SJCRH30 (cell line): ENCODE measurements around the gene SPRY1. TPM values are rescaled to one million over a fixed set of nuclear protein-coding genes. Genes with fewer than 3 reads are reported as not detected.
A peak's percentile ranks its signal among the peaks of the same experiment; 100 is the strongest.

ENCODE experiments used
- DNase-seq, 2 experiments: peaks; one replicate each; pipeline ENCODE4 v3.0.0-alpha.2; 2015 to 2020
- H3K27ac ChIP-seq: fragments of 250-450 bp; sonication (Bioruptor Pico); 2 replicates; pipeline ENCODE4 v1.5.1; 2020; ENCODE audit warnings: mild to moderate bottlenecking, moderate library complexity
- H3K27me3 ChIP-seq: fragments of 250-450 bp; sonication (Bioruptor Pico); 2 replicates; pipeline ENCODE4 v1.5.1; 2020; ENCODE audit warnings: mild to moderate bottlenecking, moderate library complexity
- H3K36me3 ChIP-seq: fragments of 250-450 bp; sonication (Bioruptor Pico); 2 replicates; pipeline ENCODE4 v1.5.1; 2020; ENCODE audit warnings: mild to moderate bottlenecking, moderate library complexity
- H3K4me1 ChIP-seq: fragments of 250-450 bp; sonication (Bioruptor Pico); 2 replicates; pipeline ENCODE4 v1.5.1; 2020; ENCODE audit warnings: mild to moderate bottlenecking, moderate library complexity
- H3K4me3 ChIP-seq: fragments of 250-450 bp; sonication (Bioruptor Pico); 2 replicates; pipeline ENCODE4 v1.5.1; 2020; ENCODE audit warnings: mild to moderate bottlenecking, moderate library complexity
- H3K9me3 ChIP-seq: fragments of 250-450 bp; sonication (Bioruptor Pico); replicated peaks from 2 replicates; pipeline ENCODE4 v1.5.1; 2020; ENCODE audit warnings: mild to moderate bottlenecking, moderate library complexity
- total RNA-seq: library from RNA; depleted of rRNA; stranded (reverse); fragments of >200 nt; shearing (Covaris generic); gene quantifications from 2 replicates; pipeline ENCODE4 v1.2.3, GENCODE V29; 2014

The SPRY1 gene
- total RNA-seq, 1 experiment from 2014 or later: 42.6 TPM

- no peaks in the 10 kb centered on the region; the same call in 1 of the 2 replicates for H3K4me1 ChIP-seq
- no peaks in the 10 kb centered on the region for H3K27me3 ChIP-seq
- peak; percentile 69 to 74 for DNase-seq
- peak overlapping the region; percentile 89 for H3K27ac ChIP-seq
- H3K36me3 ChIP-seq: peaks cover 19% of the 10 kb centered on the region
- H3K4me3 ChIP-seq: peak overlapping the region; percentile 73
- no peaks in the 10 kb centered on the region for H3K9me3 ChIP-seq
Measured at GRCh38 chr4:123397144-123398065, 810 bp downstream of the SPRY1 start.

- H3K4me3 ChIP-seq: peak overlapping the region; percentile 73
- peak overlapping the region; percentile 89 for H3K27ac ChIP-seq
- H3K36me3 ChIP-seq: peaks cover 27% of the 10 kb centered on the region
- no peaks in the 10 kb centered on the region for H3K27me3 ChIP-seq
- no peaks in the 10 kb centered on the region; the same call in 1 of the 2 replicates for H3K4me1 ChIP-seq
- peak; percentile 74 to 80 for DNase-seq
- H3K9me3 ChIP-seq: no peaks in the 10 kb centered on the region
Measured at GRCh38 chr4:123398066-123398852, 1.7 kb downstream of the SPRY1 start.

GRCh38 chr4:123398853-123399626 lies 2.4 kb downstream of the SPRY1 start:
- H3K4me1 ChIP-seq: no peaks in the 10 kb centered on the region; the same call in 1 of the 2 replicates
- peaks cover 3% of the 10 kb centered on the region for H3K9me3 ChIP-seq
- peak overlapping the region; percentile 81 for H3K27ac ChIP-seq
- peak; percentile 82 to 87 for DNase-seq
- H3K36me3 ChIP-seq: peaks cover 35% of the 10 kb centered on the region
- H3K27me3 ChIP-seq: no peaks in the 10 kb centered on the region
- peak overlapping the region; percentile 73 for H3K4me3 ChIP-seq

- Histone ChIP-seq H3K9me3 (peaks cover 9% of the 10 kb centered on the region), H3K4me3 (peak overlapping the region; percentile 73), H3K27ac (peak overlapping the region; percentile 81), H3K4me1 (peaks cover 3% of the 10 kb centered on the region; the same call in 1 of the 2 replicates), H3K27me3 (no peaks in the 10 kb centered on the region), H3K36me3 (peaks cover 43% of the 10 kb centered on the region)
- peak in 1 of 2 experiments; percentile 56 for DNase-seq
Measured at GRCh38 chr4:123399627-123400358, 3.2 kb downstream of the SPRY1 start.

- Histone ChIP-seq H3K4me3 (peak overlapping the region; percentile 73), H3K36me3 (peaks cover 54% of the 10 kb centered on the region), H3K9me3 (peaks cover 9% of the 10 kb centered on the region), H3K4me1 (peaks cover 14% of the 10 kb centered on the region), H3K27ac (no peak overlapping the region; the same call in 1 of the 2 replicates), H3K27me3 (no peaks in the 10 kb centered on the region)
- DNase-seq: no peak
Measured at GRCh38 chr4:123401271-123402120, 4.9 kb downstream of the SPRY1 start.

- no peak overlapping the region for H3K4me3 ChIP-seq
- no peaks in the 10 kb centered on the region for H3K27me3 ChIP-seq
- no peak for DNase-seq
- peaks cover 54% of the 10 kb centered on the region for H3K36me3 ChIP-seq
- no peak overlapping the region for H3K27ac ChIP-seq
- peaks cover 17% of the 10 kb centered on the region for H3K4me1 ChIP-seq
- H3K9me3 ChIP-seq: peaks cover 9% of the 10 kb centered on the region
Measured at GRCh38 chr4:123402121-123402465, 5.5 kb downstream of the SPRY1 start.

GRCh38 chr4:123403080-123403604 lies 6.5 kb downstream of the SPRY1 start:
- Histone ChIP-seq H3K9me3 (peaks cover 9% of the 10 kb centered on the region), H3K36me3 (peaks cover 51% of the 10 kb centered on the region), H3K27me3 (no peaks in the 10 kb centered on the region), H3K4me1 (peaks cover 25% of the 10 kb centered on the region), H3K4me3 (no peak overlapping the region), H3K27ac (no peak overlapping the region)
- no peak for DNase-seq

- Histone ChIP-seq H3K4me3 (no peak overlapping the region), H3K4me1 (peaks cover 36% of the 10 kb centered on the region), H3K27ac (no peak overlapping the region), H3K9me3 (peaks cover 9% of the 10 kb centered on the region), H3K36me3 (peaks cover 51% of the 10 kb centered on the region), H3K27me3 (no peaks in the 10 kb centered on the region)
- no peak for DNase-seq
Measured at GRCh38 chr4:123404533-123404932, 7.9 kb downstream of the SPRY1 start.

GRCh38 chr4:123405267-123405865 lies 8.8 kb downstream of the SPRY1 start:
- H3K36me3 ChIP-seq: peaks cover 51% of the 10 kb centered on the region
- H3K4me3 ChIP-seq: no peak overlapping the region
- peak in 1 of 2 experiments; percentile 46 for DNase-seq
- H3K27ac ChIP-seq: no peak overlapping the region
- peaks cover 42% of the 10 kb centered on the region for H3K4me1 ChIP-seq
- H3K9me3 ChIP-seq: peaks cover 9% of the 10 kb centered on the region
- no peaks in the 10 kb centered on the region for H3K27me3 ChIP-seq

- H3K4me3 ChIP-seq: no peak overlapping the region
- H3K4me1 ChIP-seq: peaks cover 43% of the 10 kb centered on the region
- peak; percentile 86 to 94 for DNase-seq
- no peaks in the 10 kb centered on the region for H3K27me3 ChIP-seq
- peaks cover 41% of the 10 kb centered on the region for H3K36me3 ChIP-seq
- H3K9me3 ChIP-seq: peaks cover 9% of the 10 kb centered on the region
- H3K27ac ChIP-seq: peak overlapping the region; percentile 33
Measured at GRCh38 chr4:123406872-123407271, 10.3 kb downstream of the SPRY1 start.

- Histone ChIP-seq H3K27ac (no peak overlapping the region), H3K4me3 (no peak overlapping the region)
Measured at GRCh38 chr4:123408471-123409084, 12.0 kb downstream of the SPRY1 start.

GRCh38 chr4:123409334-123409733 lies 12.7 kb downstream of the SPRY1 start:
- Histone ChIP-seq H3K4me1 (peaks cover 60% of the 10 kb centered on the region), H3K4me3 (no peak overlapping the region), H3K9me3 (peaks cover 2% of the 10 kb centered on the region), H3K27ac (no peak overlapping the region), H3K27me3 (no peaks in the 10 kb centered on the region), H3K36me3 (peaks cover 16% of the 10 kb centered on the region)
- no peak for DNase-seq

More at GRCh38 chr4:123408471-123409084, 12.0 kb downstream of the SPRY1 start:
- DNase-seq: no peak
- Histone ChIP-seq H3K4me1 (peaks cover 58% of the 10 kb centered on the region), H3K27me3 (no peaks in the 10 kb centered on the region), H3K9me3 (peaks cover 9% of the 10 kb centered on the region), H3K36me3 (peaks cover 23% of the 10 kb centered on the region)
